Uterus (tissue), 2 donors: ENCODE results near the gene ROBO2.

Experiments
- CTCF ChIP-seq, 4 experiments: fragments of 200-600 bp in 2 of 4; fragments of 450-650 bp in 2 of 4; sonication (generic) in 2 of 4; IDR thresholded peaks; one replicate each; pipeline ENCODE4 v1.5.1; 2016 to 2019; ENCODE audit warnings: antibody characterized with exemption in 4 of 4, mild to moderate bottlenecking in 2 of 4, moderate library complexity in 1 of 4
- POLR2A ChIP-seq, 2 donors: fragments of 450-650 bp; IDR thresholded peaks; one replicate each; pipeline ENCODE4 v1.6.1; 2016; ENCODE audit warnings: antibody characterized with exemption in 2 of 2, mild to moderate bottlenecking in 1 of 2, moderate library complexity in 1 of 2

- no peak for TF ChIP-seq CTCF (IDR thresholded peaks at IDR 0.05)
- TF ChIP-seq POLR2A (IDR thresholded peaks at IDR 0.05): no peak
These were observed 57.3 kb downstream of the ROBO2 start for GRCh38 chr3:77096966-77097890.
